ENCODE data around the gene MAF. TPM values are rescaled to one million over a fixed set of nuclear protein-coding genes. Genes with fewer than 3 reads are reported as not detected.

Gene MAF
- total RNA-seq, 2 donors from 2014 or later: 10.9 to 31.3 TPM

GRCh38 chr16:79561729-79562128 is 38.8 kb downstream of the MAF start:
- no peak for ATAC-seq
- H3K27ac ChIP-seq: no peak overlapping the region
- TF ChIP-seq POLR2A (IDR thresholded peaks at IDR 0.05) (no peak), CTCF (IDR thresholded peaks at IDR 0.05) (no peak)

GRCh38 chr16:79560923-79561322 is 39.6 kb downstream of the MAF start:
- no peak overlapping the region for H3K4me3 ChIP-seq
- H3K27me3 ChIP-seq: no peaks in the 10 kb centered on the region
- no peaks in the 10 kb centered on the region for H3K4me1 ChIP-seq
- H3K27ac ChIP-seq: no peak overlapping the region
- 48 to 86% methylated on average over 1 of the region's 1 CpG for WGBS, 2 donors
- intact Hi-C loops (cut with DNase I): no loop called here
- H3K36me3 ChIP-seq (replicated peaks in 1 of 2; ENCODE audit: insufficient read depth in 1 of 2, low read depth in 2 of 2): no peaks in the 10 kb centered on the region
- ATAC-seq (no peak), DNase-seq (no peak)
- H3K9me3 ChIP-seq: no peaks in the 10 kb centered on the region
- TF ChIP-seq POLR2A (IDR thresholded peaks at IDR 0.05) (no peak), CTCF (IDR thresholded peaks at IDR 0.05) (no peak)

More at GRCh38 chr16:79561729-79562128, 38.8 kb downstream of the MAF start:
- DNase-seq: no peak
- Histone ChIP-seq H3K27me3 (no peaks in the 10 kb centered on the region), H3K36me3 (replicated peaks in 1 of 2; ENCODE audit: insufficient read depth in 1 of 2, low read depth in 2 of 2) (no peaks in the 10 kb centered on the region), H3K4me1 (no peaks in the 10 kb centered on the region), H3K9me3 (no peaks in the 10 kb centered on the region), H3K4me3 (no peak overlapping the region)
- intact Hi-C loops (cut with DNase I): no loop called here
- 66 to 74% methylated on average over 5 of the region's 5 CpGs for WGBS, 2 donors

- 39 to 63% methylated on average over 2 of the region's 2 CpGs for WGBS, 2 donors
- no peaks in the 10 kb centered on the region for H3K36me3 ChIP-seq (replicated peaks in 1 of 2; ENCODE audit: insufficient read depth in 1 of 2, low read depth in 2 of 2)
- no peak for TF ChIP-seq CTCF (IDR thresholded peaks at IDR 0.05)
- no peak for TF ChIP-seq POLR2A (IDR thresholded peaks at IDR 0.05)
Observed at GRCh38 chr16:79560318-79560717, 40.2 kb downstream of the MAF start.

GRCh38 chr16:79559532-79559931 is 41.0 kb downstream of the MAF start:
- Histone ChIP-seq H3K36me3 (replicated peaks in 1 of 2; ENCODE audit: insufficient read depth in 1 of 2, low read depth in 2 of 2) (no peaks in the 10 kb centered on the region), H3K4me3 (no peak overlapping the region), H3K27me3 (no peaks in the 10 kb centered on the region), H3K27ac (no peak overlapping the region), H3K4me1 (no peaks in the 10 kb centered on the region), H3K9me3 (no peaks in the 10 kb centered on the region)
- WGBS, 2 donors: 79 to 84% methylated on average over 1 of the region's 1 CpG
- DNase-seq (no peak), ATAC-seq (no peak)
- TF ChIP-seq CTCF (IDR thresholded peaks at IDR 0.05) (no peak), POLR2A (IDR thresholded peaks at IDR 0.05) (no peak)
- intact Hi-C loops (cut with DNase I): no loop called here

More at GRCh38 chr16:79560318-79560717, 40.2 kb downstream of the MAF start:
- Histone ChIP-seq H3K9me3 (no peaks in the 10 kb centered on the region), H3K27me3 (no peaks in the 10 kb centered on the region), H3K4me3 (no peak overlapping the region), H3K27ac (no peak overlapping the region), H3K4me1 (no peaks in the 10 kb centered on the region)
- ATAC-seq: no peak
- DNase-seq: no peak
- intact Hi-C loops (cut with DNase I): no loop called here

- ATAC-seq: no peak
- H3K27ac ChIP-seq: no peak overlapping the region
- H3K9me3 ChIP-seq: no peaks in the 10 kb centered on the region
- H3K4me1 ChIP-seq: no peaks in the 10 kb centered on the region
- DNase-seq: no peak
- H3K4me3 ChIP-seq: no peak overlapping the region
- no peaks in the 10 kb centered on the region for H3K36me3 ChIP-seq (replicated peaks in 1 of 2; ENCODE audit: insufficient read depth in 1 of 2, low read depth in 2 of 2)
- TF ChIP-seq CTCF (IDR thresholded peaks at IDR 0.05): no peak
- TF ChIP-seq POLR2A (IDR thresholded peaks at IDR 0.05): no peak
- 52 to 55% methylated on average over 3 of the region's 3 CpGs for WGBS, 2 donors
- intact Hi-C loops (cut with DNase I): no loop called here
- no peaks in the 10 kb centered on the region for H3K27me3 ChIP-seq
Observed at GRCh38 chr16:79557421-79557820, 43.1 kb downstream of the MAF start.

Data from body of pancreas (tissue), 4 donors.